ENCODE measurements around the gene NAT14.
"Not testable (repeated sequence)": the region's sequence is repeated elsewhere in the genome, so short reads cannot be mapped to it uniquely, and the experiment has no call there.

The NAT14 gene, protein sequence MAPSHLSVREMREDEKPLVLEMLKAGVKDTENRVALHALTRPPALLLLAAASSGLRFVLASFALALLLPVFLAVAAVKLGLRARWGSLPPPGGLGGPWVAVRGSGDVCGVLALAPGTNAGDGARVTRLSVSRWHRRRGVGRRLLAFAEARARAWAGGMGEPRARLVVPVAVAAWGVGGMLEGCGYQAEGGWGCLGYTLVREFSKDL

DNA sequence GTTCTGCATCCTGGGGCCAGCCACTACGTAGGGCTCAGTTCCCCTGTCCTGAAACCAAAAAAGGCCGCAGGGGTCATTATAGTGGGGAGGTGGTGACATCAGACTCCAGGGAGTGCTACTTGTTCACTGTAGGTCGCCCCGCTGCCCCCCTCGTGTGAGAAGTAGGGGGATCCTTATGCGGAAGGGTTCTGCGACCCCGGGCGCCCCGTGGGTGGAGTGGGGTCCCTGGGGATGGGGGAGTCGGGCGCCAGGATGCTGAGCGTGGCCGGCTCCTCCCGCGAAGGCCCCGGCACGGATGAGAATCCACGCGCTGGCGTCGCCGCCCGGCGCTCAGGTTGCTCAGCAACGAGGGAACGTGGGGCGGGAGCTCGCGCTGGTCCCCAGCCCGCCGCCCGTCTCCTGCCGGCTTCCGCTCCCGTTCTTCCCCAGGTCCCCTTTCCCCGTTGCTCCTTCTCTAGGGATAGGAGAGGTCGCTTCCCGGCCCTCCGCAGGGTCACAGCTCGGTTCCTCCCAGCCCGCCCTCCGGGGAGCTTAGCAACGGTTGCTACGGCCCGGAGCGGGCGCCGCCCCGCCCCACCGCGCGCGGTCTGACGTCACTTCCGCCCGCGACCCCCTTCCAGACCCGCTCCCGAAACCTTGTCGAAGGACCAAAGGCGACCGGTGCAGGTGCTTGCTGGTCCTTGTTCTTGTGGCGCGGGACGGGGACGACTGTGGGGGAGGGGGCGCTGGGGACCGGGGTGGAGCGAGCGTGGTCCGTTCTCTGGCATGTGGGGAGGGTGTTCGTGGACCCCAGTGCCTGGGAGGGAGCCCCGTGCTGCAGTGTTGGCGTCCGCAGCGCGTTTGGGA is at the start of gene NAT14:
Gene NAT14 (plus strand): TSS at position 596 of the 846 bp plus-strand sequence. CDS start 521 bp downstream, outside the sequence.
- DNase-seq: peak; percentile 46

DNA sequence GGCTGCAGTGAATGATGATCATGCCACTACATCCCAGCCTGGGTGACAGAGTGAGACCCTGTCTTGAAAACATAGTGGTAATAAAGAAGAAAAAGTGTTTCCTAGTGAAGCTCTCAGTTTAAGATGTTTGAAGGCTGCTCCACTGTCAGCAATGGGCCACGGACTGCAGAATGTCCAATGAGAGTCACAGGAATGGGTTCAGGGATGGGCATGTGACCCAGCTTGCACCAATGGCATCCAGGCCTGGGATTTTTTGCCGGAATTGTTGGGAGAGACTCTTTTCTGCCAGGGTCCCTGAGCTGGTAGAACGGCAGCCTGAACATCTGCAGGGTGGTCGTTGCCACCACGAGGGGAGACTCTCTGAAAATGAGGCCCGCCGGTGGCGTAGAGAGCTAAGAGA is 48.1 kb upstream of the NAT14 start:
- no peak for DNase-seq

- no peak for DNase-seq
These were observed 47.6 kb upstream of the NAT14 start for GRCh38 chr19:55437410-55437809.

DNA sequence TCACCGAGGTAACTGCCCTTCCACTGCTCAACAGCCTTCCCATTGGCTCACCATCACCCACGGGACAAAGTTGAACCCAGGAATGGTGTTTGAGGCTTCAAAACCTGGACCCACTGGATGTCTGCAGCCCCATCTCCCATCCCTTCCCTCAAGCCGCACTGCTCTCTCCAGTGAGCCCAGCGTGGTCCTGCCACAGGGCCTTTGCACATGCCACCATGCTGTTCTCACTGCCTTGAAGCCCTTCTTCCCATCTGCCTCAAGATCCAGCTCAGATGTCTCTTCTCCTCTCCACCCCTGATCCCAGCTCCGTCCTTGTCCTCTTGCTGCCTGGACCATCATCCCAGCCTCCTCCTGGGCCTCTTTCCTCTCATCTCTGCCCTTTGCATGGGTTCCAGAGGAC is 45.9 kb upstream of the NAT14 start:
- no peak for DNase-seq

- no peak for DNase-seq
These were observed 44.4 kb upstream of the NAT14 start for GRCh38 chr19:55440411-55441105.

- DNase-seq: no peak
These were observed 43.7 kb upstream of the NAT14 start for GRCh38 chr19:55441319-55441691.

- DNase-seq: no peak
These were observed 43.2 kb upstream of the NAT14 start for GRCh38 chr19:55441692-55442321.

- DNase-seq: no peak
These were observed 42.5 kb upstream of the NAT14 start for GRCh38 chr19:55442372-55442961.

DNA sequence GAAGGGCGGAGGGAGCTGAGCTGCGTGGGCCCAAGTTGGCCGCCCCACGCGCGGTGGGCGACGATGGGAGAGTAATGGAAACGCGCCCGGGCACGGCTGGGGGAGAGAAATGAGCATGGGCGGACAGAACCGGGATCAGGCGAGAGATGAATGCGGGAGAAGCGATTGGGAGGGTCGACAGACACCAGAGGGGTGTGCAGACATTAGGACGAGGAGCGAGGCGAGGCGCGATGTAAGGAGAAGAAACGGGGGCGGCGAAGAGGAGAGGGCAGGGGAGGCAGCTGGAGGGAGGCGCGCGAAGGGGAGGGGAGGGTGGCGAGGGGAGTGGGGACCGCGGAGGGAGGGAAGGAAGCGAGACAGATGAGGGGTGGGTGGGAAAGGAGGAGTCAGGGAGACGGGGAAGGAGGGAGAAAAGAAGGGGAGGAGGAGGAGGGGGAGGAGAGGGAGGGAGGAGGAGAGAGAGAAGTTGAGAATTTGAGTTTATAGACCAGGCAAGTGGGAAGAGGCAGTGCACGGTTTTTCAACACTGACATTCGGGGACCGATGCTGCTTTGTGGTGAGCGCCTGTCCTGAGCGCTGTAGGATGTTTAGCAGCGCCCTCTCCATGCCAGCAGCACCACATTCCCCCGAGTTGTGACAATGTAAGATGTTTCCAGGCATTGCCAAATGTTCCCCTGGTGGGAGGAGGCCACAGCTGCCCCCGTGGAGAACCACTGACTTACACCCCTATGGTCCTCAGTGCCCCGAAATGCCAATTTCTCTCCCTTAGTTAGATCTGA is 41.8 kb upstream of the NAT14 start, which contains the start of gene SHISA7:
Gene SHISA7 (minus strand): TSS at position 256 of the 779 bp plus-strand sequence. CDS start 437 bp downstream, outside the sequence.
- peak; percentile 63 for DNase-seq

DNA sequence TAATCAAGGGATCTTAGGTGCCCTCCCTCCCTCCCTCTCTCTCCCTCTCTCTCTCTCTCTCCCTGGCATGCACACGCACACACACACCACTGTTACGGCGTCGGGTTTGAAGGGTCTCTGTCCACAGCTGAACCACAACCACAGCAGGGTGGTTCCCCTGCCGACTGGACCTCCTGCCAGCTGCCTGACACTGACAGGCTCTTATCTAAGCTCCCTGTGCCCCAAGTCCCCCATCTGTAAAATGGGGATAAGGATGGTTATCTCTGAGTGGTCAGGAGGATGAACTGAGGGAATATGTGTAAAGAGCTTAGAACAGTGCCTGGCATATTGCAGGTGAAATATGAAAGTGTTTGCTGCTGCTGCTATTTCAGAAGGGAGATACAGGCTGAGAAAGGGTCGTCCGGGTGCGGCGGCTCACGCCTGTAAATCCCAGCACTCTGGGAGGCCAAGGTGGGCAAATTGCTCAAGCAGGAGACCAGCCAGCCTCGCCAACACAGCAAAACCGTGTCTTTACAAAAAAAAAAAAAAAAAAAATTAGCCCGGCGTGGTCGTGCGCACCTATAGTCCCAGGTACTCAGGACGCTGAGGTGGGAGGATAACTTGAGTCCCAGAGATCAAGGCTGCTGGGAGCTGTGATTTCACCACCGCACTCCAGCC is 41.0 kb upstream of the NAT14 start:
- no peak for DNase-seq

DNA sequence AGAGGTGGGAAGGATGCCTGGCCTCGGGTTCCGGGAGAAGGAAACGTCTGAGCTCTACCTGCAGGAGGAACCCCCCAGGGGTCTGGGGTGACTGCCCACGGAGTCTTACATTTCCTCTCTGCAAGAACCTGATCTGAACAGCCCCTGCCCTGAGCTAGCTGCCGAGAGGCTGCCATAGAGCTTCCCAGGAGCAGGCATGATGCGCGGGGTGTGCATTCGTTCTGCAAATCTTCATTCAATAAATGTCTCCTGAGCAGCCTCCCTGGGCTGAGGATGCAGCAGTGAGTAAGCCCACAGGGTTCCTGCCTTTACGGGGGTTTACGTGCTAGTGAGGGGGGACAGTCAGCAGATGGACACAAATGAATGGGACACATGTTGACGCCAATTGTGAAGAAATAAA is 40.3 kb upstream of the NAT14 start:
- DNase-seq: no peak

DNA sequence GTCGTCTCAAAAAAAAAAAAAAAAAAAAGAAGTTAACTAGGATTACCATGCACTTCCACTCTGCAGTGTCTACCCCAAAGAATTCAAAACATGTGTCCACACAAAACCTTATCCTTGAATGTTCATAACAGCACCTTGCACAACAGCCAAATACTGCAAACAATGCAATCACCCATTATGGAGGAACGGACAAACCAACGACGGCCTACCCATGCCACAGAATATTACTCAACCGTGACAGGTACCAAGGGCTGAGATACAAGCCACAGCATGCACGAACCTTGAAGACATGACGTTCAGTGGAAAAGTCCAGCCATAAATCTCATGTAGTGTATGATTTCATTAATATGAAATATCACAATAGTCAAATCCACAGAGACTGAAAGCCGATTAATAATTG is 38.9 kb upstream of the NAT14 start:
- no peak for DNase-seq

- DNase-seq: peak; percentile 44
These were observed 37.4 kb upstream of the NAT14 start for GRCh38 chr19:55447421-55448174.

- DNase-seq: not testable (repeated sequence)
These were observed 36.9 kb upstream of the NAT14 start for GRCh38 chr19:55448175-55448490.

DNA sequence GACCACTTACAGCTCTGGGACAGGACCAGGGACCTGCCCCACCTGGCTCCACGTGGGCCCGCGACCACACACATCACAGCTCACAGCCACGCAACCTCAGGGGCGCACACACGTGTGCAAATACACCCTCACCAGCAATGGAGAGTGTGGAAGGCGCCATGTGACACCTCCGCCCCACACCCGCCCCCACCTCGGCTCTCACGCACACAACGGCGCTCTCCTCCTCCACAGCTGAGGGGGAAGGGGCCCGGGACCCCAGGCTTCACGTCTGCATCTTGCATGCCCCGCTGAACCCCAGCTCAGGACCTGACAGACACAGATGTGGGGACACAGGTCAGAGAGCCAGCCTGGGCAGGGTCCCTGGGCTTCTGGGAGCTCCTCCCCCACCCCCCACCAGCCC is 35.5 kb upstream of the NAT14 start:
- no peak for DNase-seq

DNA sequence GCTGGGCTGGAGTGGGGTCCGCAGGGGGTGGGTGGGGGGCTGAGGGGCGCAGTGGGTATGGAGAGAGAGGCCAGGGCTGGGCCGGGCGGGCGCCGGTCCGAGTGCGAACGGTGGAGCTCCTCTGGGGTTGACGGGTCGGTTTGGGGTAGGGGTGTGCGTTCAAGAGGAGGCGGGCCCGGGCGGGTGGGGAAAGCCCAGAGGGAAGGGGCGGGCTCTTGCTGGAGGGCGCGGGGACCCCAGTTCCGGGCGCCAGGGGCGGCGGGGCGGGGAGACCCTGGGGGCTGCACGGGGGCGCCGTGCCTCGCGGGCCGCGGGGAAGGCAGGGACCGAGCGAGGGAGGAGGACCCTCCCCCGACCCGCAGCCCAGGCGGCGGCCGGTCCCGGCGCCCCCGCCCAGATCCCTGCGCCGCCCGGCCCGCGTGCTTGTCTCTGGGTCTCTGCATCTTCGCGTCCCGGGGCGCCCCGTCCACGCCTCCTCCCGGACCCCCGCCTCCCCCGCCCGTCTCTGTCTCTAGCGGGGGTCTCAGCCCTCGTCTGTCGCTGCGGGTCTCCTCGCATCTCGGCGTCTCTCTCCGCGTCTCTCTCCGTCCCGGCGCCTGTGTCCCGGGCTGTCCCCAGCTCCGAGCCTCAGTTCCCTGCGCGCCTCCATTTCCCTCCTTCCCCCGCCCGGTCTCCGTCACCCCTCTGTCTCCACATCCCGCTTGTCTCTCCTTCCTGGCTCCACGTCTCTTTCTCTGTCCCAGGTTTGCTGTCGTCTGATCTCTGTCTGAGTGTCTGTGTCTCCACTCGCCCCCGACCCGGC is 33.6 kb upstream of the NAT14 start:
- no peak for DNase-seq

DNA sequence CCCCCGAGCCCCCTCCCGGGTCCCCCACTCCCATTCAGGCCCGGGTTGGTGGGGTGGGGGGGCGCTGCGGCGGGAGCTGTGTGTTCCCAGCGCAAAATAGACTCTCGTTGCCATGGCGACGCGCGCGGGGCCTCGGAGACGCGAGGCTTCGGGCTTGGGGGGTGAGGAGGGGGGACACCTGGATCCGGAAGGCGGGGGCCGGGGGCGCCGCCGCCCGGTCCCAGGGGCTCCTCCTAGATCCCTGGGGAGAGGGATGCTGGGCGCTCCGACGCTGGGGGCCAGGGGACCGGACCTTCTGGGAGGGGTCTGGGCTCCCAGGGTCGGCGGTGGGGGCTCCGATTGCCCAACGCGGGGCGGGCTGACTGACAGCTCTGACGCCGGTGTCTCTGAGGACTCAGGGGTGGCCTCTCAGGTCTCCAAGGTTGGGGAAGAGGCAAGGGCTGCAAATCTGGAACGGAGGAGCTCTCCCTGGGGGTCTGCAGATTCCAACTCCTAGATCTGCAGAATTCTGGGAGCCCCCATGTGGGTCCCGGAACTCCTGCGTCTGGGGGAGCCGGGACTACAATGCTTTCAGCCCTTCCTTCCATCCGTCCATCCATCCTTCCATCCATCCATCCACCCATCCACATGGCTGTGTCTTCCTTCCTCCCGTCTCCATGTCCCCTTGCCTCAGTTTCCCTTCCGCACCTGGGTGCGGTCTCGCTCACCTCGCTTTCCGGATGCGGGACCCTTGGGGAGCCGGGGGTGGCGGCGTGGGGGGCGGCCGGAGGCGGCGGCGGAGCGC is 32.8 kb upstream of the NAT14 start:
- peak; percentile 34 for DNase-seq

GRCh38 chr19:55452749-55453346 is 32.1 kb upstream of the NAT14 start:
- DNase-seq: peak; percentile 96
